ENCODE results near the gene NXNL1.

NXNL1 gene

GRCh38 chr19:17455308-17456123 lies 5.2 kb downstream of the NXNL1 start:
- DNase-seq (ENCODE audit: low spot score), result no peak

GRCh38 chr19:17454576-17455071 lies 6.1 kb downstream of the NXNL1 start:
- no peak for DNase-seq (ENCODE audit: low spot score)

- DNase-seq (ENCODE audit: low spot score), result no peak
Observed at GRCh38 chr19:17451820-17452219, 8.9 kb downstream of the NXNL1 start.

- DNase-seq (ENCODE audit: low spot score), result no peak
Observed at GRCh38 chr19:17450264-17451075, 10.3 kb downstream of the NXNL1 start.

- DNase-seq (ENCODE audit: low spot score), result peak; percentile 80
Observed at GRCh38 chr19:17448131-17448967, 12.4 kb downstream of the NXNL1 start, which contains the start of gene TMEM221. Gene TMEM221 (minus strand): TSS chr19:17448668. CDS start chr19:17448462, 206 bp downstream.

GRCh38 chr19:17447704-17448130 lies 13.0 kb downstream of the NXNL1 start:
- DNase-seq (ENCODE audit: low spot score), result no peak

GRCh38 chr19:17445526-17446165 lies 15.1 kb downstream of the NXNL1 start:
- no peak for DNase-seq (ENCODE audit: low spot score)

- peak; percentile 47 for DNase-seq (ENCODE audit: low spot score)
Observed at GRCh38 chr19:17441241-17442021, 19.3 kb downstream of the NXNL1 start.

GRCh38 chr19:17436874-17437267 lies 23.9 kb downstream of the NXNL1 start:
- DNase-seq (ENCODE audit: low spot score), result no peak

GRCh38 chr19:17436094-17436873 lies 24.4 kb downstream of the NXNL1 start:
- DNase-seq (ENCODE audit: low spot score), result no peak

- DNase-seq (ENCODE audit: low spot score), result no peak
Observed at GRCh38 chr19:17435218-17435617, 25.5 kb downstream of the NXNL1 start.

GRCh38 chr19:17431417-17431816 lies 29.3 kb downstream of the NXNL1 start:
- DNase-seq (ENCODE audit: low spot score), result no peak

- DNase-seq (ENCODE audit: low spot score), result no peak
Observed at GRCh38 chr19:17429641-17430113, 31.0 kb downstream of the NXNL1 start.

GRCh38 chr19:17424743-17425365 lies 35.9 kb downstream of the NXNL1 start:
- DNase-seq (ENCODE audit: low spot score), result no peak

GRCh38 chr19:17423429-17424208 lies 37.1 kb downstream of the NXNL1 start:
- no peak for DNase-seq (ENCODE audit: low spot score)

GRCh38 chr19:17421942-17422341 lies 38.8 kb downstream of the NXNL1 start:
- no peak for DNase-seq (ENCODE audit: low spot score)

- DNase-seq (ENCODE audit: low spot score), result no peak
Observed at GRCh38 chr19:17420475-17420924, 40.2 kb downstream of the NXNL1 start.
